H9 (cell line): ENCODE results near the gene FMO3. TPM values are rescaled to one million over a fixed set of nuclear protein-coding genes. Genes with fewer than 3 reads are reported as not detected.

Source experiments
- DNase-seq: peaks from one replicate; pipeline ENCODE4 v3.0.0-alpha.2; 2017
- H2AFZ ChIP-seq: one replicate; pipeline ENCODE4 v1.6.1; 2013; ENCODE audit warnings: mild to moderate bottlenecking, low read length, control low read depth, moderate library complexity
- H2AK5ac ChIP-seq: 2 replicates; pipeline ENCODE4 v1.6.1; 2013; ENCODE audit warnings: low read length, control low read depth, mixed read lengths; ENCODE audit not compliant: insufficient read length
- H2BK120ac ChIP-seq: one replicate; pipeline ENCODE4 v1.6.1; 2013; ENCODE audit warnings: low read depth, mild to moderate bottlenecking, low read length, control low read depth, inconsistent platforms; ENCODE audit not compliant: poor library complexity, severe bottlenecking
- H2BK12ac ChIP-seq: 2 replicates; pipeline ENCODE4 v1.6.1; 2013; ENCODE audit warnings: low read length, control low read depth, mixed read lengths, low read depth; ENCODE audit not compliant: insufficient read length
- H2BK15ac ChIP-seq: 2 replicates; pipeline ENCODE4 v1.6.1; 2013; ENCODE audit warnings: low read depth, low read length, control low read depth
- H2BK20ac ChIP-seq: one replicate; pipeline ENCODE4 v1.6.1; 2013; ENCODE audit warnings: low read depth, mild to moderate bottlenecking, low read length, control low read depth, inconsistent platforms; ENCODE audit not compliant: poor library complexity, severe bottlenecking
- H2BK5ac ChIP-seq: 2 replicates; pipeline ENCODE4 v1.6.1; 2013; ENCODE audit warnings: low read length, control low read depth, mixed read lengths; ENCODE audit not compliant: insufficient read length
- H3K14ac ChIP-seq: 2 replicates; pipeline ENCODE4 v1.6.1; 2013; ENCODE audit warnings: low read length, control low read depth; ENCODE audit not compliant: insufficient read depth
- H3K18ac ChIP-seq: 2 replicates; pipeline ENCODE4 v1.6.1; 2013; ENCODE audit warnings: low read depth, mild to moderate bottlenecking, mixed read lengths, low read length, control low read depth; ENCODE audit not compliant: insufficient read length
- H3K23ac ChIP-seq: 2 replicates; pipeline ENCODE4 v1.6.1; 2013; ENCODE audit warnings: low read length, control low read depth, mixed read lengths, low read depth; ENCODE audit not compliant: insufficient read length
- H3K23me2 ChIP-seq: 2 replicates; pipeline ENCODE4 v1.6.1; 2013; ENCODE audit warnings: low read depth, mild to moderate bottlenecking, mixed read lengths, low read length, control low read depth; ENCODE audit not compliant: insufficient read length, poor library complexity, severe bottlenecking
- H3K27ac ChIP-seq: 2 replicates; pipeline ENCODE4 v1.5.1; 2013; ENCODE audit warnings: low read length, control low read depth, mixed read lengths, low read depth; ENCODE audit not compliant: insufficient read length
- H3K27me3 ChIP-seq: 2 replicates; pipeline ENCODE4 v1.6.1; 2013; ENCODE audit warnings: low read length, control low read depth, inconsistent platforms; ENCODE audit not compliant: insufficient read depth
- H3K4ac ChIP-seq: 2 replicates; pipeline ENCODE4 v1.6.1; 2013; ENCODE audit warnings: low read depth, mild to moderate bottlenecking, control low read depth, inconsistent platforms, low read length, moderate library complexity
- H3K4me1 ChIP-seq: 2 replicates; pipeline ENCODE4 v1.6.1; 2013; ENCODE audit warnings: low read length, control low read depth, inconsistent platforms; ENCODE audit not compliant: insufficient read depth
- H3K4me2 ChIP-seq: 2 replicates; pipeline ENCODE4 v1.6.1; 2013; ENCODE audit warnings: low read length, control low read depth, mixed read lengths; ENCODE audit not compliant: insufficient read length, insufficient read depth
- H3K56ac ChIP-seq: 2 replicates; pipeline ENCODE4 v1.6.1; 2013; ENCODE audit warnings: low read depth, mild to moderate bottlenecking, mixed read lengths, low read length, control low read depth; ENCODE audit not compliant: insufficient read length
- H3K79me1 ChIP-seq: 2 replicates; pipeline ENCODE4 v1.6.1; 2013; ENCODE audit warnings: low read depth, mild to moderate bottlenecking, moderate library complexity, low read length, control low read depth, inconsistent platforms; ENCODE audit not compliant: insufficient read depth, poor library complexity, severe bottlenecking
- H3K79me2 ChIP-seq: 2 replicates; pipeline ENCODE4 v1.6.1; 2013; ENCODE audit warnings: low read length, control low read depth, inconsistent platforms; ENCODE audit not compliant: insufficient read depth
- H3K9ac ChIP-seq: 2 replicates; pipeline ENCODE4 v1.6.1; 2013; ENCODE audit warnings: low read length, control low read depth, mixed read lengths; ENCODE audit not compliant: insufficient read length; ENCODE audit errors: extremely low read depth
- H3K9me3 ChIP-seq: one replicate; pipeline ENCODE4 v1.6.1; 2013; ENCODE audit warnings: low read depth, low read length, inconsistent platforms; ENCODE audit not compliant: control insufficient read depth
- H3T11ph ChIP-seq: one replicate; pipeline ENCODE4 v1.6.1; 2013; ENCODE audit warnings: mild to moderate bottlenecking, low read length, control low read depth, inconsistent platforms
- H4K20me1 ChIP-seq: one replicate; pipeline ENCODE4 v1.6.1; 2013; ENCODE audit not compliant: control insufficient read depth, insufficient read length, insufficient read depth
- H4K5ac ChIP-seq: 2 replicates; pipeline ENCODE4 v1.6.1; 2013; ENCODE audit warnings: low read depth, mild to moderate bottlenecking, mixed read lengths, low read length, control low read depth; ENCODE audit not compliant: insufficient read length
- H4K8ac ChIP-seq: replicated peaks from 2 replicates; pipeline ENCODE4 v1.6.1; 2013; ENCODE audit warnings: low read length, control low read depth, mixed read lengths, low read depth; ENCODE audit not compliant: insufficient read length
- H4K91ac ChIP-seq: 2 replicates; pipeline ENCODE4 v1.6.1; 2013; ENCODE audit warnings: low read depth, mild to moderate bottlenecking, moderate library complexity, mixed read lengths, low read length, control low read depth; ENCODE audit not compliant: insufficient read length
- H3K27ac Mint-ChIP-seq, 3 experiments: 2 replicates in 2 of 3; 3 replicates in 1 of 3; pipeline ENCODE4 v1.8.0; 2020 to 2021; ENCODE audit warnings: mixed read lengths in 3 of 3, mild to moderate bottlenecking in 1 of 3, moderate library complexity in 1 of 3
- H3K27me3 Mint-ChIP-seq: 2 replicates; pipeline ENCODE4 v1.8.0; 2021; ENCODE audit warnings: low read depth, mild to moderate bottlenecking, moderate library complexity, mixed read lengths
- H3K36me3 Mint-ChIP-seq, 3 experiments: 2 replicates in 2 of 3; 3 replicates in 1 of 3; pipeline ENCODE4 v1.8.0; 2020 to 2021; ENCODE audit warnings: low read depth in 3 of 3, mixed read lengths in 3 of 3; ENCODE audit not compliant: insufficient read depth in 1 of 3
- H3K4me1 Mint-ChIP-seq, 2 experiments: 2 replicates each; pipeline ENCODE4 v1.8.0; 2020; ENCODE audit warnings: mixed read lengths in 2 of 2
- H3K4me3 Mint-ChIP-seq, 2 experiments: 2 replicates in 1 of 2; 3 replicates in 1 of 2; pipeline ENCODE4 v1.8.0; 2020 to 2021; ENCODE audit warnings: mild to moderate bottlenecking in 2 of 2, mixed read lengths in 2 of 2, moderate library complexity in 1 of 2
- H3K9me3 Mint-ChIP-seq, 2 experiments: 2 replicates in 1 of 2; 3 replicates in 1 of 2; pipeline ENCODE4 v1.8.0; 2020; ENCODE audit warnings: mild to moderate bottlenecking in 2 of 2, mixed read lengths in 2 of 2, moderate library complexity in 1 of 2
- WGBS: extraction: QIAGEN DNeasy Blood & Tissue Kit; methylation state at CpG from one replicate; pipeline ENCODE4 v1.1.7; 2013; ENCODE audit warnings: missing lambda C conversion rate, low lambda C conversion rate, mixed read lengths; ENCODE audit not compliant: insufficient read length; ENCODE audit errors: extremely low coverage; 5-methylcytosine and 5-hydroxymethylcytosine counted together
- total RNA-seq: library from RNA; stranded (reverse); gene quantifications from 2 replicates; pipeline ENCODE4 v1.2.1, GENCODE V29; 2021
- TF ChIP-seq, protein P1 (sequence below): fragments of 200-600 bp; sonication (generic); conservative IDR thresholded peaks from 3 replicates; pipeline ENCODE4 v1.8.0; 2021; ENCODE audit warnings: antibody characterized with exemption, mild to moderate bottlenecking

Gene FMO3
- total RNA-seq, 1 experiment from 2014 or later, result not detected

DNA sequence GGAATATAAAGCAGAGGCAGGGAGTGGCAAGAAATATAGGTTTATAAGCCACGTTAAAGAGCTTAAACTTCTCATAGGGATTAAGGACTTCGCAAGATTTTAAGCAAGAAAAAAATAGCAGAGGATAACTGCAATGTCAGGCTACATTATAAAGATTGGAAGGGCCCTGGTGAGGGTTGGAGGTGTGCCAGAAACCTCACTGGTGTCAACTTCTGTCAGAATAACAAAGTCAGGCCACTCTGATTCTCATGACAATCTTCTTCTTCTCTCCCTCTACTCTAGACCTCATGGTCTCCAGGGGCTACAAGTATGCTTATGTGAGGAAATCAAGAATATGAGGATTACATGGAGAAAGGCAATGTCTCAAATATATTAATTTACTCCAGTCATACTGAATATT lies 61.8 kb downstream of the FMO3 start:
- Histone ChIP-seq H4K5ac (no peak overlapping the region), H3K14ac (no peak overlapping the region), H3K9me3 (no peaks in the 10 kb centered on the region), H4K91ac (no peak overlapping the region), H3K4me2 (no peak overlapping the region), H3K27ac (no peak overlapping the region), H3K23ac (no peak overlapping the region), H3K23me2 (no peaks in the 10 kb centered on the region), H3K79me1 (no peaks in the 10 kb centered on the region), H3K9ac (no peak overlapping the region), H3K56ac (no peak overlapping the region), H2BK12ac (no peak overlapping the region), H3K18ac (no peak overlapping the region), H2BK120ac (no peak overlapping the region), H2AK5ac (no peak overlapping the region), H2AFZ (no peak overlapping the region), H3K4ac (no peak overlapping the region), H3K27me3 (no peaks in the 10 kb centered on the region), H4K20me1 (no peaks in the 10 kb centered on the region), H2BK20ac (no peak overlapping the region), H3K4me1 (no peaks in the 10 kb centered on the region; the same call in 1 of the 2 replicates), H3T11ph (no peak overlapping the region), H4K8ac (no peak overlapping the region), H2BK15ac (no peak overlapping the region), H3K79me2 (no peaks in the 10 kb centered on the region), H2BK5ac (no peak overlapping the region)
- Mint-ChIP-seq H3K4me1 (peaks cover 6 to 11% of the 10 kb centered on the region in 2 experiments; a peak in 3 of 4 replicates), H3K4me3 (no peak overlapping the region), H3K27ac (no peak overlapping the region), H3K27me3 (no peaks in the 10 kb centered on the region), H3K36me3 (no peaks in the 10 kb centered on the region), H3K9me3 (no peaks in the 10 kb centered on the region; a peak in 1 of 5 replicates)
- DNase-seq, result no peak
- TF ChIP-seq, protein P1, sequence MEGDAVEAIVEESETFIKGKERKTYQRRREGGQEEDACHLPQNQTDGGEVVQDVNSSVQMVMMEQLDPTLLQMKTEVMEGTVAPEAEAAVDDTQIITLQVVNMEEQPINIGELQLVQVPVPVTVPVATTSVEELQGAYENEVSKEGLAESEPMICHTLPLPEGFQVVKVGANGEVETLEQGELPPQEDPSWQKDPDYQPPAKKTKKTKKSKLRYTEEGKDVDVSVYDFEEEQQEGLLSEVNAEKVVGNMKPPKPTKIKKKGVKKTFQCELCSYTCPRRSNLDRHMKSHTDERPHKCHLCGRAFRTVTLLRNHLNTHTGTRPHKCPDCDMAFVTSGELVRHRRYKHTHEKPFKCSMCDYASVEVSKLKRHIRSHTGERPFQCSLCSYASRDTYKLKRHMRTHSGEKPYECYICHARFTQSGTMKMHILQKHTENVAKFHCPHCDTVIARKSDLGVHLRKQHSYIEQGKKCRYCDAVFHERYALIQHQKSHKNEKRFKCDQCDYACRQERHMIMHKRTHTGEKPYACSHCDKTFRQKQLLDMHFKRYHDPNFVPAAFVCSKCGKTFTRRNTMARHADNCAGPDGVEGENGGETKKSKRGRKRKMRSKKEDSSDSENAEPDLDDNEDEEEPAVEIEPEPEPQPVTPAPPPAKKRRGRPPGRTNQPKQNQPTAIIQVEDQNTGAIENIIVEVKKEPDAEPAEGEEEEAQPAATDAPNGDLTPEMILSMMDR, result no peak
- no CpG with 5 or more reads among the region's 2 CpGs for WGBS
